HG02981 (cell line): Measurements from ENCODE around the gene ATRNL1.
"Not testable (repeated sequence)": the region's sequence is repeated elsewhere in the genome, so short reads cannot be mapped to it uniquely, and the experiment has no call there.

ENCODE experiments used
- ATAC-seq: cut with Tn5 transposase; IDR thresholded peaks from one replicate; pipeline ENCODE4 v1.9.1; 2021; ENCODE audit warnings: mild to moderate bottlenecking, moderate library complexity; ENCODE audit not compliant: unreplicated experiment

The ATRNL1 gene

DNA sequence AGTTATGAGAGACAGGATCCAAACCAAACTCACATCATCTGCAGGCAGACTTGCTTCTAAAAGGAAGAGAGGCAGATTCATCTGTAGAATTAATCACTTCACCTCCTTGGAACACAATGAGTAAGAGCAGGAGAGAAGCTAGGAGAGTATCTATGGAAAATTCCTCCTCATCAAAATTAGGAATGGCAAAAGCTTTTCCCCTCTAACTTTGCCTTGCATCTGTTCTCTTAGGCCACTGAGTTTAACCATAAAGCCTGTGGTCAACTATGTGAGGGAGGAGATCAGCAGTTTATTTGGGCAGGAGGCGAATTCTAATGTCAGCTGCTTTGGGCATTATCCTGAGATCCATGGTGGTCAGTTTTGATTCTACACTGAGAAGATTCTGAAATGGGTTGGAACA, 618.1 kb downstream of the ATRNL1 start:
- ATAC-seq = no peak

DNA sequence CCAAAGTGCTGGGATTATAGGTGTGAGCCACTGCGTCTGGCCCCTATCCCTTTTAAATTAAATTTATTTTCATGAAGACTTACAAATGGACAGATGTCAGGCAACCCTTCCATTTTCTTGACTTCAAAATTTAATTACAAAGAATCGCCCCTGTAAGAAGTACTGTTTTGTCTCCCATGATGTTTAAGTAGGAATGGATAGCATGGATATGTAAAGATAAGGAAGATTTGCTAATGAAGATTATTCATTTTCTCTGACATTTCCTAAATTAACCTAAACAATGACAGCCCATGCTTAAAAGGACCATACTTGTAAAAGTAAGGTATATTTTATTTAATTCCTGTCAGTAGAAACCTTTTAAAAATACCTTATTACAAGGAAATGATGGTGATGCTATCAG, 627.0 kb downstream of the ATRNL1 start:
- no peak for ATAC-seq

DNA sequence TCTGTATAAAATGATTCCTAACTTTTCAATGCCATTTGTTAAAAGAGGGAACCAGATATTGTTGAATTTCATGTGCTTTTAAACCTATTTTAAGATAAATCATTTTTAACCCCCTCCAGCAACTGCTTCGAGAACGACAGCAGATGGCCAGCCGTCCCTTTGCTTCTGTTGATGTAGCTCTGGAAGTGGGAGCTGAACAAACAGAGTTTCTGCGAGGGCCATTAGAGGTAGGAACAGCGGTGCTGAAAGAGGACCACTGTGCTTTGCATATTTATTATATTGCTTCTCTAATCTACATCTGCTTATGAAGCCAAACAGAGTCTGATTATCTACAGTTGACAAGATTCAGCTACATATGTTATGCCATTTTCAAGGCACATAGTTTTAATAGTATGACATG, 634.0 kb downstream of the ATRNL1 start:
- no peak for ATAC-seq

DNA sequence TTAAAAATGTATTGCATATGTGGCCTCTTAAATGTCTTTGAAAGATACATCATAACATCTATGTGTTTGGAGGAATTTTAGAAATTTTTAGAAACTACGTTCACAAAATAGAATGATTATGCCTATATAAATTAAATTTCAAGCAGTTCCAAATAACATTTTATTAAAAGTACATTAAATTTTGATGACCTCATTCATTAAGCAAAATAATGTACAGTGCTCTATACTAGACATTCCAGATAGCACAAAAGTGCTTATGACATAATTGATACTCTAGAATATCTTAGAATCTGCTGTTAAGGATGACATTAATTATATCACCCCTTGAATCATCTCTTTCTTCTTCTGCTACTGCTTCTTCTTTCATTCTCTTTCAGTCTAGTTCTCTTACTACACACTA, 650.9 kb downstream of the ATRNL1 start:
- no peak for ATAC-seq

DNA sequence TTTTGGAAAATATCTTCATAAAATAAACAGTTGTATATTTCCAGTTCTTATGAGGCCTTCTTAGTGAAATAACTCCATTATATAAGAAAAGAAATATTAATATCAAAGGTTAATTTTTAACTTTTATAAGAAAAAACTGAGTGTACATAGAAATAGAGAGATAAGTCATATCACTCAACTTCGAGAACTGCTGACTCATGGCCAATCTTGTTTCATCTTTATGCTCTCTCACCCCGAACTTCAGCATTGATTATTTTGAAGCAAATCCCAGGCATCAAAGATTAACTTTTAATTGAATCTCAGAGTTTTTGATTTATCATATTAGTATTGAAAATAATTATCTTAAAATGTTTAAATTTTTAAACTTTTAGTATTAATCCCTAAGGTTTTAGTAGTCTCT, 652.8 kb downstream of the ATRNL1 start:
- no peak for ATAC-seq

DNA sequence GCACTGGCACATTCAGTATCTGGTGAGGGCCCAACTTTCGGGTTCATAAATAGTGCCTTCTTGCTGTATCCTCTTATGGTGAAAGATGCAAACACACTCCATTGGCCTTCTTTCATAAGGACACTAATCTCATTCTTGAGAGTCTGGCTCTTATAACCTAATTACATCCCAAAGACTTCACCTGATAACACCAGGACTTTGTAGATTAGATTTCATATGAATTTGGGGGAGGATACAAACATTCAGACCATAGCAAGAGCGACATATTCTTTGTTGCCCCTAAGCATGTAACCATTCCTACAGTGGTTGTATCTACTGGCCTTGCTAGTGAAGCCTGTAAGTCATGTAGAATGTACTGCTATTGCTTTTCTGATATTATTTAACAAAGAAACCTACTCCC, 654.6 kb downstream of the ATRNL1 start:
- ATAC-seq = no peak

DNA sequence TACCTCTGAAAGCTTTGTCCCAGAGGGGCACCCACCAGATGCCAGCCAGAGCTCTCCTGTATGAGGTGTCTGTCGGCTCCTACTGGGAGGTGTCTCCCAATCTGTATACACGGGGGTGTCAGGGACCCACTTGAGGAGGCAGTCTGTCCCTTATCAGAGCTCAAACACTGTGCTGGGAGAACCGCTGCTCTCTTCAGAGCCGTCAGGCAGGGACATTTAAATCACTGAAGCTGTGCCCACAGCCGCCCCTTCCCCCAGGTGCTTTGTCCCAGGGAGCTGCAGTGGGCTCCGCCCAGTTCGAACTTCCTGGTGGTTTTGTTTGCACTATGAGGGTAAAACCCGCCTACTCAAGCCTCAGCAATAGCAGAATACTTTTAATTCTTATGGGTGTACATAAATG, 665.3 kb downstream of the ATRNL1 start:
- ATAC-seq = not testable (repeated sequence)

DNA sequence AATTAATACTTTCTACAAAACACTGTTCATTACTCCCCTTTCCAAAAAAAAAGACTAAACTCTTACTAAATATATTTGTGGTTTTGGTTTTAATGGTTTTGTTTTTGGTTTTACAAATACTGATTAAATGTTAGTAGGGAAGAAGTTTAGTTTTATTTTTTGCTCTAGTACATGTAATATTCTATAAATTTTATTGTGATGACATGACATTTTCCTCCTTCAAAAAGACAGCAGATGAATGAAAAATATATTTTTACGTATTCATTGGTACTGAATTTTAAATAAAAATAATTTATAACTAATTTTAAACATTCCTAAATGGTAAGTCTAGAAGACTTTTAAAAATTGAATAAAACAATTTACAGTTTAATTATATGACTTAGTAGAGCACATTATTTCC, 667.0 kb downstream of the ATRNL1 start:
- ATAC-seq = no peak

DNA sequence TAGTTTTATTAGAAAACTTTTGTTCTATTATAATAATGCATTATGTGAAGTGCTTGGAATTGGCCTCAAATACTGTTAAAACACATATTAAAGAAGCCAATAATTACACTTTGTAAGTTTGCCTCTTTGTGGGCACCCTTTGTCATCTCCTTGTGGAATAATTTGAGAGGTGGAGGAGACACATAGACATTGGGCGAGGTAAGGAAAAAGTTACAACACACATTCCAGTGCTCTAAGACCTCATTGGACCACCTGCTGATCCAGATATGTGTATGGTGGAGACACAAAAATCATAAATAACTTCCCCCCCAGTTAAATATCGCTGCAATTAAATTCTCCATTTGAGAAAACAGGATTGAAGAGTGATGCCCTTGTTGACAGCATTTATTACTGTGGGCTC, 668.0 kb downstream of the ATRNL1 start:
- ATAC-seq = no peak

DNA sequence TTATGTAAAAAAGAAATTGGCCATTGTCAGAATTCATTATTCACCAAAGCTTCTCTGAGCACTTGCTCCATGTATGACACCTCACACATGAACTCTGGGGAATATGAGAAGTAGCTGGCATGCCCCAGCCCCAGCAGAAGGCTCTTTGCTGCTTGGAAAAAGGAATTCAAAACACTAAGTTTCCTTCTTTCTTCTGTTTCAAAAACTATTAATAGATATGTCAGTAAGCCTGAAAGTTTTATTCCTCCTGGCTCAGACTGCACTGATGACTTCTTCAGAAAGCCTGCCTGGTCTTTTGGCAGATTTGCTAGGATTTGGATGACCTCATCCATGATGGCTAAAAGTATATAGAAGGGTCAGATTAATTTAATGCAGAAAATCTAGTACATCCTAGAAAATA, 668.9 kb downstream of the ATRNL1 start:
- no peak for ATAC-seq

DNA sequence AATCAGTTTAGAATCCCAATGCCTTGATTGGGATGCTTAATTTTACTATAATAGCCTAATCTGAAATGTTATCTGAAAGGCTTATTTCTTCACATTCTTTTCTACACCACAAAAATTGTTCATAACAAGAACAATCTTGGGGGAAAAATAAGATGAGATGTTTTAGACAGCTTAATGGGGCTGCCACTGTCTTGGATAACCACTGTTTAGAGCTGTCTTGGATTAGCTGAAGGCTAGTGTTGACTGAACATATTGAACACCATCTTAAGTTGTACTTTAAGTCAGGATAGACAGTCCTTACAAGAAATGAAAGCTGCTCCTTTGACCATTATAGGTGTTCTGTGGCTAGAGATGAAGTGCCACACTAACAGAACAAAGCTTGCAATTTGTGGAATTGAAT, 678.6 kb downstream of the ATRNL1 start:
- no peak for ATAC-seq

DNA sequence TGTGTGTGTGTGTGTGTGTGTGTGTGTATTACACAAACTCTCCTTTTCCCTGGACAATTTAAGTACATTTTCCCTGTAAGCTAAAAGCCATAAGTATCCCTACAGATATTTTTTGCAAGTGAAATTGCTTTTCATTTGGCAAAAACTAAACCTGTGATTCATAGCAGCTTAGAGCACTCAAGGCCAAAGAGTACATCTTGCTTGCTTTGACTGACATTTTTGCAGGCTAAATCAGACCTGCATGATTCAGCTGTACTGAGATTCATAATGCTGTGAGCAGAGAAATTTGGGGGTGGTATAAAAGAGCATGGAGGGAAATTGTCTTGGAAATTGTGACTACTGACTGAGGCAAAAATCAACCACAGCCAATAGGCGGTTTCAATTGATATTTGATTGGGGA, 679.4 kb downstream of the ATRNL1 start:
- ATAC-seq = no peak

DNA sequence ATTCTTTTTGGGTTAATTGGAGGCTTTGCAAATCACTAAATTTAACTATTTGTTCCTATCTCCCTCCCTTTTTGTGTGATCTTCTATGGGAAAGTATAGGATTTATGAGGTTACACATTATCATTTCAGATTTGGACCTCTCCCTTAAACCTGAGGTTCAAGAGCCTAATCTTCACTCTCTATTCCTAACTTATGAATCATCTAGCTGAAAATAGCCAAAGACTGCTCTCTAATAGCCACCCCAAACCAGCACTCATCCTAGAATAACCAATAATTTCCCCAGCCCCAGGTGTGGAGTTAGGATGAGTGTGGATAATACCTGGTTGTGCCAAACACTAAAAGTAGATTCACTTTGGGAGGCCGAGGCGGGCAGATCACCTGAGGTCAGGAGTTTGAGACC, 680.7 kb downstream of the ATRNL1 start:
- no peak for ATAC-seq

DNA sequence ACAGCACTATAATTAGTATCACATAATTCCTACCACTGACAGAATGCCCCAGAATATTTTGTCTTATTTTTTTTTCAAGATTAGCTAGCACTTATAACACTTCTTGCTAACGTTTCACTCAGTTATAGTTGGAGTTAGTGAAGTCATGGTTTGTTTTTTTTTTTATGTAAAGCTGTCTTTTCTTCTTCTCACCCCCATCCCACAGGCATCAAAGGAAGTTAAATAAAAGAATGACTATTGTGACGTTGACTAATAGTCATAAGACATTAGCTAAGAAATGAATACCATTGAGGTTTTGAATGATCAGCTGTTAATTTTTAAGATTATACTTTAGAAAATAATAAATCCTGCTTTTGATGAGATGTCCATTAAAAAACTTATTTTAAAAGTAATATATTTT, 681.6 kb downstream of the ATRNL1 start:
- ATAC-seq = no peak

DNA sequence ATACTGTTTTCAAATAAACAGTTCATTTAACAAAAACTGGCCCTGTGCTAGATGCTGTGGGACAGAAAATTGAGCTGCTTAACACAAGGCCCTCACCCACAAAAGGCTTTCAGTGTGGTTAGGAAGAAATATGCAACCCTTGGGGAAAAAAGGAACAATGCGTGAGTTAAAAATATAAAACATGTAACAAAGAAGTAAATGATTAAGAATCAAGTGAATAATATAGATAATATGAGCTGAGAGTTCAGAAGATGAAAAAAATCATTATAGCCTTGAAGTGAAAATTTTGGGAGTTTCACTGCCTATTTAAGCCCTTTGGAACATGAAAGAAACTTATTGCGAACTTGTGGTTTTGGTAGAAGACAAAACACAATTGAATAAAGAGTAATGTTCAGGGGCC, 684.5 kb downstream of the ATRNL1 start:
- ATAC-seq = no peak

DNA sequence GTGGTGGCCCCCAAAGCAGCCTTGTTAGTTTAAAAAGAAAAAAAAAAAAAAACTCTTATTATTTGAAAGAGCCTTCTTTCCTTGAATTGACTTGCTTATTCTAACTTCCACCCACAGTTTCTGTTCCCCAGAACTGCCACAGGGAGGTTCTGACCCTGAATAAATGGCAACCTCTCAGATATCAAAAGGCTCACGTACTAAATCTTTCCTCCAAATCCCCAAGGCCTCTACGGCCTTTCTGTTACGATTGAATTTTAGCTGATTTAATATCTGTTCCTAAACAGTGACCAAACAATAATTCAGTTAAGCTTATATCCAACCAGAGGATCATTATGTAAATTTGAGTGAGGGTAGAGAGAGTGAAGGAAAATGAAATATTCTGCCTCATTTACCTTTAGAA, 697.1 kb downstream of the ATRNL1 start:
- no peak for ATAC-seq

DNA sequence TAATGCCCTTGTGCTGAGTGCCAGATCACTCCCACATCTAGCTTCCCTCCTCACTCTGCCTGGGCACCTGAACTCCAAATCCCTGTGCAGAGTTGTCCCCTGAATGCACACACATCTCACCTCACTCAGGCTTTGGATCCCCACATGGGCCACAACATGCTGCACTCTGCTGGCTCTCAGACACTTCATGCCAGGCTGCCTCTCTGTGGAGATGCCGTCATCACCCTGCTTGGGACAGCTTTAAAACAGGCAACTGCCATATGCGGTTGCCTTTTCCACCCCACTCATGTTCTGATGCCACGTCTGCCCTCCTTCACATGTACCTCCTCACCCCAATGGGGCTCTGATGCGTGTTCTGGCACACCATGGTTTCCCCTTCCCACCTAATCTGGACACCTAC, 702.8 kb downstream of the ATRNL1 start:
- ATAC-seq = no peak

DNA sequence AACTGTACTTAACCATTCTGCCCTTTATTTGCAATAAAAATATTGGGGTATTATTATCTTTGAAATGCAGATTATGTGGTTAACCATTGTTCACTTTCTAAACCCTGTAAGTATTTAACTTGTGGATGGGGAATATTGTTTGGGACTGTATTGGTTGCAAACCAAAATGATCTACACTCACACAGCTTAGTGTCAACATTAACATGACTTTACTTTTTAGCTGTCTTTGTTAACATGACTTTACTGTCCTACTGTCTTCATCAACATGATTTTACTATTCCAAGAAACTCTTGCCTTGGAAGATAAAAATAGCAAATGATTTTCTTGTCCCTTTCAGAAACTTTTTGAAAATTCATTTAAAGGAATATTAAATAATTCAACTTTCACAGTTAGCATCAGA, 708.3 kb downstream of the ATRNL1 start:
- ATAC-seq = no peak

DNA sequence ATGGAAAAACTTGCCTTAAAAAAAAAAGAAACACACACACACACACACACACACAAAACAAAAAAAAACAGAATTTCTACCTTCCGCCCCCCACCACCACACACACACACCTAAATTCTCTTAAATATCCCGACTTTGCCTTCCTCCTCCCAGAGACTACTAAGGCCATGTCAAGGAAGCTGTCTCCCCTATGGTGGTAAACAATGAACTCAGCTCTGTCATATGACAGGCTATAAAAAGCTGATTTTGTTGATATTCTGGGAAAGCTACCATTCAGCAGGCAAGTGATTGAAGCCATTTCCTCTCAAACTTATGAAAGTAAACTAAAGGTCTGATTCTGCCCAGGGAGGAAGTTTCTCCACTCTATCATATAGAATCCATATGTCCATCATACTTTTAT, 708.8 kb downstream of the ATRNL1 start:
- ATAC-seq = no peak

DNA sequence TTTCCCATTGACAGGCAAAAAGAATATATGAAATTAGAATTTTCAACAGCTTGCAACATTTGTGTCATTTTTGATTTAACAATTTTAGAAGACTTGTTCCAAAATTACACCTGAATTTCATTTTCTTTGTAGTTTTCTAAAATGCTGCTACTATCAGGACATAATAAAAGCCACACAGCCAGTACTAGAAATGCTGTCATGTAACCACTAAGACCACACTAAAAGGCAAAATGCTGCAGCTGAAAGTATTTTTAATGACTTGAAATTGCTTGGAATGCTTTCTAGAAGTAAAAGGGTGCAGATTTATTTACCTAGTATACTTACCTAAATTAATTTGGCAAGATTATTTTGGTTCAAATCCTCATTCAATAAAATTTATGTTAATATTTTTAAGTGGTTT, 709.7 kb downstream of the ATRNL1 start:
- ATAC-seq = no peak

DNA sequence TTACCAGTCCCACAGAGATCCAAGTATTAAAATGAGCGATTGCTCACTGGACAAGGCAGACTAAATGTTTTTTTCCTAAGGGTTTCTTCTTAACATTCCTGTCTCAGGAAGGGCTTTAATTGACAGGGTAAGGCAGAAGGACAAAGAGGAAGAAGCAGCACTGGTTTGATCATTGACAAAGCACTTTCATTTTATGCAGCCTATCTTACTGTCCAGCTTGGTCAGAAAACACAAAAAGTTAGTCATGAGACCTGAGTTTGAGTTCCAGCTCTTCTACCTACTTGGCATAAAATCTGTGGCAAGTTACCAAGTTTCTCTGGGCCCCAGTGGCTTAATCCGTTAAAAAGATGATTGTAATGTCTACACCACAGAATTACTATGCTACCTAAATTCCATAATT, 721.4 kb downstream of the ATRNL1 start:
- ATAC-seq = no peak

DNA sequence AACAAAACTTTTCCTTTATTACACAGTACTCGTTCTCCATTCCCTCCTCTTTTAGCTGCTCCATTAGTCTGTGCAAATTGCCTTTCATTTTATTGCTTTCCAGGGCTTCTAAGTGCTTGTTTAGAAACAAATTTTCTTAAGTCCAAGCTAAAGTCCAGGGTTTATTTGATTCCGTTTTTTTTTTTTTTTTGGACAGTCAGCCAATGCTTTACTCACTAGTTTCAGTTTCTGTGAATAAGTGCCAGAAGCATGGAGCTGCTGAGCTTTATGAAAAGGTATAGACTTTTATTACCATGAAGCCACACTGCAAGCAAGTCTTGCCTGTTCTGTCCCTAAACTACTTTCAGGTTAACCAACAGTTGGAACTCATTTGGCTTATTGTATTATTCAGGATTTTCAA, 724.8 kb downstream of the ATRNL1 start:
- ATAC-seq = no peak

DNA sequence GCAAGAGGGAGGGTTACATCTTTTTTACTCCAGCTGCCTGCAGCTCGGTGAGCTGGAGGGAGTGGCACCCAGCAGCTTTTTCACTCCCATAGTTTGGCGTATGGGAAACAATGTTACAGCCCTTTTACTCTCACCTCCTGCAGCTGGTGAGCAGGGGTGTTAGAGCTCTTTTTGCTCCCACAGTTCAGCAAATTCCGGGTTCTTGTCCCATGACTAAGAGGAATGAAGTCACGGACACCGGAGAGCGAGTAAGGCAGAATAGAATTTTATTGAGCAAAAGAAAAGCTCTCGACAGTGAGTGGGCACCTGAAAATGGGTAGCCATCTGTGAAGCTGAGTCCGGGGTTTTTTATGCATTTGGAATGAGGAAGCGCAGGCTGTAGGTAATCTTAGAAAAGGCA, 733.2 kb downstream of the ATRNL1 start:
- ATAC-seq = no peak
